HG03575 (cell line): ENCODE data around the gene DDIAS.
"Not testable (repeated sequence)": the region's sequence is repeated elsewhere in the genome, so short reads cannot be mapped to it uniquely, and the experiment has no call there.

Experiments used
- ATAC-seq: cut with Tn5 transposase; IDR thresholded peaks from one replicate; pipeline ENCODE4 v1.9.1; 2021; ENCODE audit not compliant: unreplicated experiment, insufficient number of reproducible peaks, low FRiP score; ENCODE audit errors: extremely low read depth

The DDIAS gene

GRCh38 chr11:82955736-82956453, 54.4 kb downstream of the DDIAS start:
- ATAC-seq: not testable (repeated sequence)

GRCh38 chr11:82959987-82960778, 58.6 kb downstream of the DDIAS start:
- peak; percentile 84 for ATAC-seq

- ATAC-seq: peak; percentile 9
Observed at GRCh38 chr11:82960779-82961143, 59.2 kb downstream of the DDIAS start.

GRCh38 chr11:82962021-82962420, 60.5 kb downstream of the DDIAS start:
- ATAC-seq: not testable (repeated sequence)

- ATAC-seq: no peak
Observed at GRCh38 chr11:82967381-82967780, 65.8 kb downstream of the DDIAS start.

- ATAC-seq: peak; percentile 98
Observed at GRCh38 chr11:82969811-82970210, 68.3 kb downstream of the DDIAS start.

GRCh38 chr11:82970507-82971083, 69.1 kb downstream of the DDIAS start:
- not testable (repeated sequence) for ATAC-seq

- not testable (repeated sequence) for ATAC-seq
Observed at GRCh38 chr11:82971519-82971946, 70.0 kb downstream of the DDIAS start.

- no peak for ATAC-seq
Observed at GRCh38 chr11:82972103-82972502, 70.6 kb downstream of the DDIAS start.

GRCh38 chr11:82974135-82974534, 72.6 kb downstream of the DDIAS start:
- ATAC-seq: no peak

- ATAC-seq: no peak
Observed at GRCh38 chr11:82974851-82975250, 73.3 kb downstream of the DDIAS start.

- no peak for ATAC-seq
Observed at GRCh38 chr11:82975882-82976281, 74.3 kb downstream of the DDIAS start.

- ATAC-seq: no peak
Observed at GRCh38 chr11:82976786-82977185, 75.2 kb downstream of the DDIAS start.

- ATAC-seq: no peak
Observed at GRCh38 chr11:82978422-82979099, 77.0 kb downstream of the DDIAS start.

- no peak for ATAC-seq
Observed at GRCh38 chr11:82979824-82980223, 78.3 kb downstream of the DDIAS start.

GRCh38 chr11:82980292-82980691, 78.8 kb downstream of the DDIAS start:
- ATAC-seq: no peak

- ATAC-seq: no peak
Observed at GRCh38 chr11:82980947-82981346, 79.4 kb downstream of the DDIAS start.

GRCh38 chr11:82981852-82982251, 80.3 kb downstream of the DDIAS start:
- no peak for ATAC-seq
